Esophagus muscularis mucosa (tissue), 4 donors: Measurements from ENCODE around the gene PCDHAC2. TPM values are rescaled to one million over a fixed set of nuclear protein-coding genes. Genes with fewer than 3 reads are reported as not detected.

Experiments
- DNase-seq: peaks from one replicate; pipeline ENCODE4 v3.0.0-alpha.2; 2017; ENCODE audit errors: extremely low spot score
- H3K27ac ChIP-seq, 4 donors: fragments of 200-600 bp; sonication (generic); replicated peaks in 1 of 4; 1 replicate in 3 of 4; 2 replicates in 1 of 4; pipeline ENCODE4 v1.5.1; 2016 to 2019; ENCODE audit warnings: mild to moderate bottlenecking in 1 of 4
- H3K27me3 ChIP-seq, 4 donors: fragments of 200-600 bp; sonication (generic); one replicate each; pipeline versions ENCODE4 v1.5.1 to v1.6.0; 2016 to 2019
- H3K36me3 ChIP-seq, 4 donors: fragments of 200-600 bp; sonication (generic); one replicate each; pipeline ENCODE4 v1.5.1; 2016 to 2019
- H3K4me1 ChIP-seq, 4 donors: fragments of 200-600 bp; sonication (generic); one replicate each; pipeline ENCODE4 v1.5.1; 2016 to 2019
- H3K4me3 ChIP-seq, 4 donors: fragments of 200-600 bp; sonication (generic); 1 replicate in 2 of 4; 2 replicates in 2 of 4; pipeline ENCODE4 v1.5.1; 2016 to 2019; ENCODE audit warnings: mild to moderate bottlenecking in 4 of 4, moderate library complexity in 1 of 4
- H3K9me3 ChIP-seq, 4 donors: fragments of 200-600 bp; sonication (generic); 1 replicate in 3 of 4; 2 replicates in 1 of 4; pipeline ENCODE4 v1.5.1; 2016 to 2019
- CTCF ChIP-seq, 3 experiments: fragments of 200-600 bp in 2 of 3; fragments of 450-650 bp in 1 of 3; sonication (generic) in 2 of 3; IDR thresholded peaks; one replicate each; pipeline ENCODE4 v1.5.1; 2017 to 2019; ENCODE audit warnings: antibody characterized with exemption in 3 of 3, mild to moderate bottlenecking in 2 of 3, moderate library complexity in 1 of 3
- EP300 ChIP-seq: sonication (generic); formaldehyde crosslinking; IDR thresholded peaks from one replicate; pipeline ENCODE4 v1.6.1; 2017; ENCODE audit warnings: antibody characterized with exemption
- POLR2A ChIP-seq: fragments of 450-650 bp; IDR thresholded peaks from one replicate; pipeline ENCODE4 v1.6.1; 2017; ENCODE audit warnings: antibody characterized with exemption, moderate library complexity, mild to moderate bottlenecking, low read depth
- POLR2AphosphoS5 ChIP-seq, 2 donors: sonication (generic); formaldehyde crosslinking; IDR thresholded peaks; one replicate each; pipeline ENCODE4 v1.6.1; 2017; ENCODE audit warnings: antibody characterized with exemption in 2 of 2
- WGBS: methylation state at CpG from one replicate; pipeline ENCODE4 v1.1.5; 2018; 5-methylcytosine and 5-hydroxymethylcytosine counted together
- intact Hi-C: fragments of 100-400 bp; cut with DNase I; formaldehyde crosslinking; loops from one replicate; pipeline ENCODE4 v1.15.1; 2023
- small RNA-seq, 3 donors: library from RNA; depleted of rRNA; stranded (forward); fragments of <200 nt; gene quantifications; one replicate each; pipeline ENCODE3, GENCODE V24; 2016
- total RNA-seq, 4 donors: library from RNA; depleted of rRNA; stranded (reverse); fragments of >200 nt; gene quantifications; one replicate each; pipeline versions ENCODE4 v1.1.0 to v1.2.1, GENCODE V29; 2016

PCDHAC2 gene
- total RNA-seq, 4 donors from 2014 or later: 8.8 to 26.6 (median 18.0) TPM

- Histone ChIP-seq H3K9me3 (no peaks in the 10 kb centered on the region), H3K4me1 (peaks cover 9 to 17% (median 15%) of the 10 kb centered on the region in 4 donors), H3K4me3 (no peak overlapping the region), H3K27ac (no peak overlapping the region), H3K36me3 (no peaks in the 10 kb centered on the region), H3K27me3 (no peaks in the 10 kb centered on the region)
- intact Hi-C loops: no loop called here
- no peak for DNase-seq
- no peak for TF ChIP-seq POLR2A
- no peak for TF ChIP-seq EP300
- TF ChIP-seq CTCF (IDR thresholded peaks at IDR 0.05): no peak
- no peak for TF ChIP-seq POLR2AphosphoS5 (IDR thresholded peaks at IDR 0.05)
- 59% methylated on average over 4 of the region's 4 CpGs for whole genome bisulfite sequencing
These were observed 37.7 kb downstream of the PCDHAC2 start for GRCh38 chr5:141003791-141004611.

- TF ChIP-seq EP300 (no peak), CTCF (IDR thresholded peaks at IDR 0.05) (no peak), POLR2AphosphoS5 (IDR thresholded peaks at IDR 0.05) (no peak), POLR2A (no peak)
- Histone ChIP-seq H3K27ac (no peak overlapping the region), H3K4me1 (no peaks in the 10 kb centered on the region), H3K27me3 (no peaks in the 10 kb centered on the region), H3K36me3 (peaks cover 0 to 15% (median 0%) of the 10 kb centered on the region in 4 donors), H3K4me3 (no peak overlapping the region), H3K9me3 (no peaks in the 10 kb centered on the region)
- DNase-seq: no peak
- intact Hi-C loops: no loop called here
These were observed 41.5 kb downstream of the PCDHAC2 start for GRCh38 chr5:141007791-141008190.

- Histone ChIP-seq H3K36me3 (peaks cover 0 to 15% (median 0%) of the 10 kb centered on the region in 4 donors), H3K27me3 (no peaks in the 10 kb centered on the region), H3K27ac (no peak overlapping the region), H3K4me1 (no peaks in the 10 kb centered on the region), H3K9me3 (no peaks in the 10 kb centered on the region), H3K4me3 (no peak overlapping the region)
- WGBS: 46% methylated on average over 12 of the region's 12 CpGs
- intact Hi-C loops: no loop called here
- no peak for TF ChIP-seq POLR2AphosphoS5 (IDR thresholded peaks at IDR 0.05)
- no peak for TF ChIP-seq EP300
- DNase-seq: no peak
These were observed 43.9 kb downstream of the PCDHAC2 start for GRCh38 chr5:141010047-141010793.

GRCh38 chr5:141017943-141018342 is 51.7 kb downstream of the PCDHAC2 start:
- no peak overlapping the region for H3K27ac ChIP-seq
- no peaks in the 10 kb centered on the region for H3K36me3 ChIP-seq
- H3K4me1 ChIP-seq: no peaks in the 10 kb centered on the region
- H3K4me3 ChIP-seq: no peak overlapping the region
- no peak for TF ChIP-seq EP300
- TF ChIP-seq POLR2A: no peak
- no peak for TF ChIP-seq POLR2AphosphoS5 (IDR thresholded peaks at IDR 0.05)
- no peaks in the 10 kb centered on the region for H3K27me3 ChIP-seq
- H3K9me3 ChIP-seq: no peaks in the 10 kb centered on the region
- DNase-seq: no peak
- intact Hi-C loops: no loop called here

Small RNAs within 50 kb of the gene (small RNA-seq; reads per million reads assigned to genes)
- gene AC010223.1: 0 reads per million in 3 donors

Other genes starting within 250 kb of the PCDHAC2 start
- gene PCDHA1, start 180.3 kb upstream of the PCDHAC2 start, total RNA-seq: not detected
- gene PCDHA2, start 171.6 kb upstream of the PCDHAC2 start, total RNA-seq: under 1 TPM in 3 of 4 donors, not detected in 1; 0.13 to 0.42 (median 0.34) TPM
- gene PCDHA3, start 165.4 kb upstream of the PCDHAC2 start, total RNA-seq: 1 to 10 TPM in 3 of 4 donors, under 1 TPM in 1; 0.17 to 1.9 (median 1.2) TPM
- gene PCDHA4, start 159.4 kb upstream of the PCDHAC2 start, total RNA-seq: 1 to 10 TPM in 1 of 4 donors, under 1 TPM in 3; 0.45 to 1.1 (median 0.66) TPM
- gene PCDHA5, start 144.9 kb upstream of the PCDHAC2 start, total RNA-seq: under 1 TPM; 0.17 to 0.69 (median 0.30) TPM
- under 1 TPM; 0.33 to 0.97 (median 0.76) TPM for gene PCDHA6, start 138.5 kb upstream of the PCDHAC2 start, total RNA-seq
- gene PCDHA7, start 132.2 kb upstream of the PCDHAC2 start, total RNA-seq: 1 to 10 TPM in 1 of 4 donors, under 1 TPM in 3; 0.17 to 1.0 (median 0.37) TPM
- gene PCDHA8, start 125.3 kb upstream of the PCDHAC2 start, total RNA-seq: under 1 TPM in 2 of 4 donors, not detected in 2; 0.29 to 0.83 TPM
- under 1 TPM; under 0.01 to 0.42 (median 0.15) TPM for gene PCDHA9, start 118.1 kb upstream of the PCDHAC2 start, total RNA-seq
- 1 to 10 TPM in 2 of 4 donors, under 1 TPM in 2; 0.33 to 1.6 (median 1.0) TPM for gene PCDHA10, start 110.6 kb upstream of the PCDHAC2 start, total RNA-seq
- under 1 TPM; 0.17 to 0.69 (median 0.34) TPM for gene PCDHA11, start 97.5 kb upstream of the PCDHAC2 start, total RNA-seq
- 1 to 10 TPM in 3 of 4 donors, under 1 TPM in 1; 0.66 to 4.8 (median 2.5) TPM for gene PCDHA12, start 91.2 kb upstream of the PCDHAC2 start, total RNA-seq
- 1 to 10 TPM in 1 of 4 donors, under 1 TPM in 3; 0.39 to 2.1 (median 0.76) TPM for gene PCDHA13, start 84.4 kb upstream of the PCDHAC2 start, total RNA-seq
- 1 to 10 TPM; 1.7 to 5.4 (median 4.4) TPM for gene PCDHAC1, start 40.2 kb upstream of the PCDHAC2 start, total RNA-seq
- gene PCDHB1, start 84.9 kb downstream of the PCDHAC2 start, total RNA-seq: not detected
- 1 to 10 TPM; 2.1 to 3.2 (median 2.8) TPM for gene PCDHB2, start 128.1 kb downstream of the PCDHAC2 start, total RNA-seq
- gene PCDHB3, start 134.0 kb downstream of the PCDHAC2 start, total RNA-seq: 1 to 10 TPM in 3 of 4 donors, under 1 TPM in 1; 0.83 to 2.3 (median 1.2) TPM
- gene PCDHB4, start 155.3 kb downstream of the PCDHAC2 start, total RNA-seq: 1 to 10 TPM; 1.2 to 5.1 (median 3.8) TPM
- 1 to 10 TPM; 3.6 to 7.4 (median 4.0) TPM for gene PCDHB5, start 168.7 kb downstream of the PCDHAC2 start, total RNA-seq
- 1 to 10 TPM in 1 of 4 donors, under 1 TPM in 3; 0.46 to 1.1 (median 0.83) TPM for gene PCDHB6, start 183.6 kb downstream of the PCDHAC2 start, total RNA-seq
- 1 to 10 TPM; 1.1 to 2.9 (median 2.5) TPM for gene PCDHB7, start 206.2 kb downstream of the PCDHAC2 start, total RNA-seq
- gene PCDHB8, start 211.3 kb downstream of the PCDHAC2 start, total RNA-seq: 1 to 10 TPM in 1 of 4 donors, under 1 TPM in 3; 0.33 to 2.0 (median 0.87) TPM
- gene PCDHB16, start 215.9 kb downstream of the PCDHAC2 start, total RNA-seq: 1 to 10 TPM; 3.3 to 5.6 (median 3.9) TPM
- gene PCDHB9, start 220.7 kb downstream of the PCDHAC2 start, total RNA-seq: 1 to 10 TPM; 1.5 to 2.9 (median 2.2) TPM
- gene PCDHB10, start 225.9 kb downstream of the PCDHAC2 start, total RNA-seq: 1 to 10 TPM; 3.3 to 7.9 (median 4.9) TPM
- 1 to 10 TPM; 1.7 to 4.6 (median 2.9) TPM for gene PCDHB11, start 233.2 kb downstream of the PCDHAC2 start, total RNA-seq
- gene PCDHB12, start 242.2 kb downstream of the PCDHAC2 start, total RNA-seq: 1 to 10 TPM; 2.2 to 4.3 (median 2.9) TPM
- gene PCDHB13, start 247.4 kb downstream of the PCDHAC2 start, total RNA-seq: 1 to 10 TPM; 4.3 to 8.1 (median 5.6) TPM